Endothelial cell (in vitro differentiated cells): ENCODE measurements around the gene CBLL1. TPM values are rescaled to one million over a fixed set of nuclear protein-coding genes. Genes with fewer than 3 reads are reported as not detected.

Experiments used
- DNase-seq: peaks from one replicate; pipeline ENCODE4 v3.0.0; 2021; ENCODE audit warnings: low spot score
- H3K27ac Mint-ChIP-seq: one replicate; pipeline ENCODE4 v1.8.0; 2021; ENCODE audit warnings: mixed read lengths, inconsistent platforms; ENCODE audit not compliant: unreplicated experiment
- H3K27me3 Mint-ChIP-seq: one replicate; pipeline ENCODE4 v1.8.0; 2021; ENCODE audit warnings: mild to moderate bottlenecking, moderate library complexity, mixed read lengths, inconsistent platforms; ENCODE audit not compliant: unreplicated experiment
- H3K36me3 Mint-ChIP-seq: one replicate; pipeline ENCODE4 v1.8.0; 2021; ENCODE audit warnings: mild to moderate bottlenecking, low read depth, mixed read lengths, inconsistent platforms; ENCODE audit not compliant: unreplicated experiment
- H3K4me1 Mint-ChIP-seq: one replicate; pipeline ENCODE4 v1.8.0; 2021; ENCODE audit warnings: mild to moderate bottlenecking, mixed read lengths, inconsistent platforms; ENCODE audit not compliant: unreplicated experiment
- H3K4me3 Mint-ChIP-seq: one replicate; pipeline ENCODE4 v1.8.0; 2021; ENCODE audit warnings: mild to moderate bottlenecking, mixed read lengths, inconsistent platforms; ENCODE audit not compliant: unreplicated experiment
- H3K9me3 Mint-ChIP-seq: one replicate; pipeline ENCODE4 v1.8.0; 2021; ENCODE audit warnings: mixed read lengths, inconsistent platforms; ENCODE audit not compliant: unreplicated experiment
- total RNA-seq: library from RNA; stranded (reverse); fragmentation: NEBNext Ultra II Directional; extraction: Animal tissue kit (Norgen Biotek cat#: 25700); gene quantifications from one replicate; pipeline ENCODE4 v1.2.1, GENCODE V29; 2021; ENCODE audit not compliant: unreplicated experiment
- TF ChIP-seq, protein P1 (sequence below): fragments of 200-600 bp; sonication (generic); IDR thresholded peaks from one replicate; pipeline ENCODE4 v1.5.0; 2021; ENCODE audit warnings: antibody characterized with exemption; ENCODE audit not compliant: unreplicated experiment

Gene CBLL1
- total RNA-seq, 1 donor from 2014 or later = 37.4 TPM

- TF ChIP-seq, protein P1, sequence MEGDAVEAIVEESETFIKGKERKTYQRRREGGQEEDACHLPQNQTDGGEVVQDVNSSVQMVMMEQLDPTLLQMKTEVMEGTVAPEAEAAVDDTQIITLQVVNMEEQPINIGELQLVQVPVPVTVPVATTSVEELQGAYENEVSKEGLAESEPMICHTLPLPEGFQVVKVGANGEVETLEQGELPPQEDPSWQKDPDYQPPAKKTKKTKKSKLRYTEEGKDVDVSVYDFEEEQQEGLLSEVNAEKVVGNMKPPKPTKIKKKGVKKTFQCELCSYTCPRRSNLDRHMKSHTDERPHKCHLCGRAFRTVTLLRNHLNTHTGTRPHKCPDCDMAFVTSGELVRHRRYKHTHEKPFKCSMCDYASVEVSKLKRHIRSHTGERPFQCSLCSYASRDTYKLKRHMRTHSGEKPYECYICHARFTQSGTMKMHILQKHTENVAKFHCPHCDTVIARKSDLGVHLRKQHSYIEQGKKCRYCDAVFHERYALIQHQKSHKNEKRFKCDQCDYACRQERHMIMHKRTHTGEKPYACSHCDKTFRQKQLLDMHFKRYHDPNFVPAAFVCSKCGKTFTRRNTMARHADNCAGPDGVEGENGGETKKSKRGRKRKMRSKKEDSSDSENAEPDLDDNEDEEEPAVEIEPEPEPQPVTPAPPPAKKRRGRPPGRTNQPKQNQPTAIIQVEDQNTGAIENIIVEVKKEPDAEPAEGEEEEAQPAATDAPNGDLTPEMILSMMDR = no peak
- no peak overlapping the region for H3K4me3 Mint-ChIP-seq
- no peak overlapping the region for H3K27ac Mint-ChIP-seq
- H3K9me3 Mint-ChIP-seq = no peaks in the 10 kb centered on the region
- no peaks in the 10 kb centered on the region for H3K4me1 Mint-ChIP-seq
- H3K27me3 Mint-ChIP-seq = no peaks in the 10 kb centered on the region
- no peaks in the 10 kb centered on the region for H3K36me3 Mint-ChIP-seq
- DNase-seq = no peak
Observed at GRCh38 chr7:107777702-107778101, 33.8 kb downstream of the CBLL1 start.

GRCh38 chr7:107778283-107778682 lies 34.3 kb downstream of the CBLL1 start:
- no peak overlapping the region for H3K27ac Mint-ChIP-seq
- H3K36me3 Mint-ChIP-seq = no peaks in the 10 kb centered on the region
- no peak overlapping the region for H3K4me3 Mint-ChIP-seq
- TF ChIP-seq, protein P1 = no peak
- no peaks in the 10 kb centered on the region for H3K27me3 Mint-ChIP-seq
- H3K4me1 Mint-ChIP-seq = no peaks in the 10 kb centered on the region
- no peak for DNase-seq
- H3K9me3 Mint-ChIP-seq = no peaks in the 10 kb centered on the region

DNA sequence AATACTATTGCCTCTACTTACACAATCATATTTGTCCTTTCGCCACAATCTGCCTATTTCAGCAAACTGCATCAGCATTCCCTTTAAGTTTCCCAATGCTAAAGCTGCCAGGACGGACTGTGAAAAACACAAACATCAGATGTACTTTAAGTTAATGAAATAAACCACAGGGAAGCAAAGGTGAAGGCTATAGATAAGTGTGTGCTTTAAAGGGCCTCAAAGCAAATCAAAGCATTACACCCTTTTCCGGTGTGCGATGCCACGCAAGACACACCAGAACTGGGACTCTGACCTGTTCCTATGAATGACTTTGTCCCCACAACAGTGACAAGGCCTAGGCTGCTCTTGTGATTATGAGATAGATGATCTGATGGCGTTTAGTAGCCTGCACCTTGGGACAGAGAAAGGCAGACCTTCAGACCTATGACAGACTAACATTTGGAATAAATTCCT lies 35.7 kb downstream of the CBLL1 start:
- Mint-ChIP-seq H3K4me1 (no peaks in the 10 kb centered on the region), H3K27ac (no peak overlapping the region), H3K27me3 (no peaks in the 10 kb centered on the region), H3K9me3 (no peaks in the 10 kb centered on the region), H3K36me3 (no peaks in the 10 kb centered on the region), H3K4me3 (no peak overlapping the region)
- TF ChIP-seq, protein P1 = no peak
- DNase-seq = no peak

GRCh38 chr7:107782374-107782773 lies 38.4 kb downstream of the CBLL1 start:
- no peak for DNase-seq
- TF ChIP-seq, protein P1 = no peak
- Mint-ChIP-seq H3K4me1 (peaks cover 11% of the 10 kb centered on the region), H3K27ac (no peak overlapping the region), H3K4me3 (no peak overlapping the region), H3K9me3 (no peaks in the 10 kb centered on the region), H3K36me3 (no peaks in the 10 kb centered on the region), H3K27me3 (no peaks in the 10 kb centered on the region)

DNA sequence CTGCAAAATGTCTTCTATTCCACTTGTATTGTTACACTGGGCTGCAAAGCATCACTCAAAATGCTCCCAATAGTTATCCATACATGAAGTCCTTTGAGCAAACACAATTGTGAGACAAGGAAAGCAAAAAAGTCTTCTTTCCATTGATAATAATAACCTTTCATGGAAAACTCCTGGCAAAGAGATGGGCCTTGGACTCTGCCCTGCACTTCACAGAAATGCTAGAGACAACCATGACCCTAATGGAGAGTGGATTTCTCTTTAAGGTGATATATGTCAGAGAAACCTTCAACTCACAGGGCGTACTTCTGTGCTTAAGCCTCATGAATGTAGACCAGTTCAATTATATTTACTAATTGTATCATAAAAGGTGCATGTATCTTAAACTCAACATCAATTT lies 39.7 kb downstream of the CBLL1 start:
- no peak for DNase-seq
- H3K27ac Mint-ChIP-seq = no peak overlapping the region
- peaks cover 16% of the 10 kb centered on the region for H3K4me1 Mint-ChIP-seq
- no peak overlapping the region for H3K4me3 Mint-ChIP-seq
- H3K9me3 Mint-ChIP-seq = no peaks in the 10 kb centered on the region
- no peaks in the 10 kb centered on the region for H3K27me3 Mint-ChIP-seq
- TF ChIP-seq, protein P1 = no peak
- no peaks in the 10 kb centered on the region for H3K36me3 Mint-ChIP-seq
